Suprapubic skin (tissue), 4 donors: ENCODE results near the gene UBE3A. TPM values are rescaled to one million over a fixed set of nuclear protein-coding genes. Genes with fewer than 3 reads are reported as not detected.

Experiments used
- DNase-seq, 2 donors: peaks; one replicate each; pipeline ENCODE4 v3.0.0-alpha.2; 2019; ENCODE audit warnings: low spot score in 2 of 2
- H3K27ac ChIP-seq: fragments of 200-600 bp; sonication (generic); one replicate; pipeline ENCODE4 v1.5.1; 2019
- H3K27me3 ChIP-seq: fragments of 200-600 bp; sonication (generic); one replicate; pipeline ENCODE4 v1.5.1; 2019
- H3K36me3 ChIP-seq: fragments of 200-600 bp; sonication (generic); one replicate; pipeline ENCODE4 v1.5.1; 2019
- H3K4me1 ChIP-seq: fragments of 200-600 bp; sonication (generic); one replicate; pipeline ENCODE4 v1.5.1; 2019
- H3K4me3 ChIP-seq: fragments of 200-600 bp; sonication (generic); one replicate; pipeline ENCODE4 v1.5.1; 2019; ENCODE audit warnings: mild to moderate bottlenecking
- H3K9me3 ChIP-seq: fragments of 200-600 bp; sonication (generic); one replicate; pipeline ENCODE4 v1.5.1; 2019
- CTCF ChIP-seq, 2 donors: fragments of 200-600 bp in 1 of 2; fragments of 450-650 bp in 1 of 2; sonication (generic) in 1 of 2; IDR thresholded peaks; one replicate each; pipeline ENCODE4 v1.5.1; 2016 to 2019; ENCODE audit warnings: antibody characterized with exemption in 2 of 2, mild to moderate bottlenecking in 1 of 2, moderate library complexity in 1 of 2
- EP300 ChIP-seq: sonication (generic); formaldehyde crosslinking; IDR thresholded peaks from one replicate; pipeline ENCODE4 v1.6.1; 2017; ENCODE audit warnings: antibody characterized with exemption
- POLR2A ChIP-seq, 2 donors: fragments of 450-650 bp; IDR thresholded peaks; one replicate each; pipeline ENCODE4 v1.6.1; 2017; ENCODE audit warnings: antibody characterized with exemption in 2 of 2, mild to moderate bottlenecking in 2 of 2, moderate library complexity in 2 of 2
- POLR2AphosphoS5 ChIP-seq, 3 donors: sonication (generic); formaldehyde crosslinking; IDR thresholded peaks; one replicate each; pipeline ENCODE4 v1.6.1; 2017; ENCODE audit warnings: antibody characterized with exemption in 3 of 3
- WGBS: methylation state at CpG from one replicate; pipeline ENCODE4 v1.1.5; 2018; 5-methylcytosine and 5-hydroxymethylcytosine counted together
- total RNA-seq, 4 donors: library from RNA; depleted of rRNA; stranded (reverse); fragments of >200 nt; gene quantifications; one replicate each; pipeline ENCODE4 v1.1.0, GENCODE V29; 2016

UBE3A gene
- total RNA-seq, 4 donors from 2014 or later: 64.0 to 100 (median 85.0) TPM

GRCh38 chr15:25433118-25433865, 5.5 kb downstream of the UBE3A start:
- Histone ChIP-seq H3K9me3 (no peaks in the 10 kb centered on the region), H3K4me3 (no peak overlapping the region), H3K27me3 (no peaks in the 10 kb centered on the region), H3K36me3 (no peaks in the 10 kb centered on the region), H3K4me1 (peaks cover 60% of the 10 kb centered on the region), H3K27ac (no peak overlapping the region)
- TF ChIP-seq EP300 (no peak), CTCF (IDR thresholded peaks at IDR 0.05) (no peak), POLR2AphosphoS5 (IDR thresholded peaks at IDR 0.05) (no peak), POLR2A (IDR thresholded peaks at IDR 0.05) (no peak)
- WGBS: 80% methylated on average over 20 of the region's 20 CpGs
- DNase-seq: no peak

- H3K4me1 ChIP-seq: peaks cover 53% of the 10 kb centered on the region
- no peak overlapping the region for H3K4me3 ChIP-seq
- no peak for DNase-seq
- H3K36me3 ChIP-seq: no peaks in the 10 kb centered on the region
- 57% methylated on average over 3 of the region's 3 CpGs for WGBS
- TF ChIP-seq POLR2AphosphoS5 (IDR thresholded peaks at IDR 0.05): no peak
- no peak for TF ChIP-seq POLR2A (IDR thresholded peaks at IDR 0.05)
- TF ChIP-seq CTCF (IDR thresholded peaks at IDR 0.05): no peak
- no peak for TF ChIP-seq EP300
- H3K9me3 ChIP-seq: no peaks in the 10 kb centered on the region
- no peaks in the 10 kb centered on the region for H3K27me3 ChIP-seq
- H3K27ac ChIP-seq: no peak overlapping the region
These were observed 6.8 kb downstream of the UBE3A start for GRCh38 chr15:25431836-25432561.

GRCh38 chr15:25427861-25428260, 11.0 kb downstream of the UBE3A start:
- H3K9me3 ChIP-seq: no peaks in the 10 kb centered on the region
- H3K36me3 ChIP-seq: no peaks in the 10 kb centered on the region
- no peak overlapping the region for H3K27ac ChIP-seq
- no peak for DNase-seq
- peaks cover 36% of the 10 kb centered on the region for H3K4me1 ChIP-seq
- H3K27me3 ChIP-seq: no peaks in the 10 kb centered on the region
- WGBS: 86% methylated on average over 2 of the region's 2 CpGs
- TF ChIP-seq EP300: no peak
- no peak for TF ChIP-seq CTCF (IDR thresholded peaks at IDR 0.05)
- TF ChIP-seq POLR2A (IDR thresholded peaks at IDR 0.05): no peak
- no peak for TF ChIP-seq POLR2AphosphoS5 (IDR thresholded peaks at IDR 0.05)
- H3K4me3 ChIP-seq: no peak overlapping the region

- Histone ChIP-seq H3K36me3 (no peaks in the 10 kb centered on the region), H3K9me3 (no peaks in the 10 kb centered on the region), H3K27me3 (no peaks in the 10 kb centered on the region), H3K4me1 (peaks cover 30% of the 10 kb centered on the region), H3K27ac (no peak overlapping the region), H3K4me3 (no peak overlapping the region)
- TF ChIP-seq CTCF (IDR thresholded peaks at IDR 0.05) (no peak), POLR2A (IDR thresholded peaks at IDR 0.05) (no peak), POLR2AphosphoS5 (IDR thresholded peaks at IDR 0.05) (no peak)
- DNase-seq: no peak
- WGBS: 52% methylated on average over 3 of the region's 3 CpGs
These were observed 11.8 kb downstream of the UBE3A start for GRCh38 chr15:25426896-25427610.

- H3K27me3 ChIP-seq: no peaks in the 10 kb centered on the region
- H3K4me1 ChIP-seq: peaks cover 14% of the 10 kb centered on the region
- no peak overlapping the region for H3K4me3 ChIP-seq
- H3K36me3 ChIP-seq: no peaks in the 10 kb centered on the region
- no peak overlapping the region for H3K27ac ChIP-seq
- 97% methylated on average over 1 of the region's 1 CpG for WGBS
- DNase-seq: no peak
- no peaks in the 10 kb centered on the region for H3K9me3 ChIP-seq
- no peak for TF ChIP-seq POLR2AphosphoS5 (IDR thresholded peaks at IDR 0.05)
- TF ChIP-seq EP300: no peak
- TF ChIP-seq CTCF (IDR thresholded peaks at IDR 0.05): no peak
- TF ChIP-seq POLR2A (IDR thresholded peaks at IDR 0.05): no peak
These were observed 14.8 kb downstream of the UBE3A start for GRCh38 chr15:25424073-25424472.
